Neural progenitor cell (in vitro differentiated cells): Measurements from ENCODE around the gene HOXC12. TPM values are rescaled to one million over a fixed set of nuclear protein-coding genes. Genes with fewer than 3 reads are reported as not detected.

ENCODE experiments used
- DNase-seq: peaks from one replicate; pipeline ENCODE4 v3.0.0-alpha.2; 2016; ENCODE audit warnings: low spot score
- H2AFZ ChIP-seq: fragments of 200-600 bp; sonication (generic); replicated peaks from 2 replicates; pipeline ENCODE4 v1.6.1; 2016; ENCODE audit warnings: antibody characterized with exemption
- H3F3A ChIP-seq: fragments of 200-600 bp; sonication (generic); 2 replicates; pipeline ENCODE4 v1.6.1; 2016; ENCODE audit warnings: antibody characterized with exemption, low read depth
- H3K27ac ChIP-seq: fragments of 200-600 bp; sonication (generic); 2 replicates; pipeline ENCODE4 v1.5.1; 2016; ENCODE audit warnings: mild to moderate bottlenecking
- H3K27me3 ChIP-seq: fragments of 200-600 bp; sonication (generic); 2 replicates; pipeline ENCODE4 v1.6.1; 2016; ENCODE audit warnings: mild to moderate bottlenecking, moderate library complexity
- H3K36me3 ChIP-seq: fragments of 200-600 bp; sonication (generic); 2 replicates; pipeline ENCODE4 v1.5.1; 2016
- H3K4me1 ChIP-seq: fragments of 200-600 bp; sonication (generic); 2 replicates; pipeline ENCODE4 v1.6.1; 2016; ENCODE audit warnings: mixed run types
- H3K4me2 ChIP-seq: fragments of 200-600 bp; sonication (generic); 2 replicates; pipeline ENCODE4 v1.6.1; 2016
- H3K4me3 ChIP-seq: fragments of 200-600 bp; sonication (generic); 2 replicates; pipeline ENCODE4 v1.5.1; 2016
- H3K79me2 ChIP-seq: fragments of 200-600 bp; sonication (generic); 2 replicates; pipeline ENCODE4 v1.6.1; 2016; ENCODE audit warnings: low read depth
- H3K9ac ChIP-seq: fragments of 200-600 bp; sonication (generic); 2 replicates; pipeline ENCODE4 v1.6.1; 2016
- H3K9me3 ChIP-seq: fragments of 200-600 bp; sonication (generic); 2 replicates; pipeline ENCODE4 v1.5.1; 2016; ENCODE audit warnings: low read depth
- H4K20me1 ChIP-seq: fragments of 200-600 bp; sonication (generic); 2 replicates; pipeline ENCODE4 v1.6.1; 2016; ENCODE audit warnings: low read depth
- H3K27ac Mint-ChIP-seq: 3 replicates; pipeline ENCODE4 v1.8.0; 2021; ENCODE audit warnings: mixed read lengths
- H3K27me3 Mint-ChIP-seq: 2 replicates; pipeline ENCODE4 v1.8.0; 2022; ENCODE audit warnings: low read depth, mild to moderate bottlenecking, inconsistent platforms, moderate library complexity, mixed read lengths; ENCODE audit not compliant: insufficient read depth
- H3K36me3 Mint-ChIP-seq: 3 replicates; pipeline ENCODE4 v1.8.0; 2021; ENCODE audit warnings: mixed read lengths
- H3K4me1 Mint-ChIP-seq: 3 replicates; pipeline ENCODE4 v1.8.0; 2021; ENCODE audit warnings: mixed read lengths
- H3K4me3 Mint-ChIP-seq: 3 replicates; pipeline ENCODE4 v1.8.0; 2021; ENCODE audit warnings: mild to moderate bottlenecking, moderate library complexity, mixed read lengths
- H3K9me3 Mint-ChIP-seq: 3 replicates; pipeline ENCODE4 v1.8.0; 2020; ENCODE audit warnings: mixed read lengths
- CTCF ChIP-seq: fragments of 200-600 bp; sonication (generic); IDR thresholded peaks from 2 replicates; pipeline ENCODE4 v1.5.1; 2017; ENCODE audit warnings: antibody characterized with exemption, mild to moderate bottlenecking
- EZH2 ChIP-seq: fragments of 200-600 bp; sonication (generic); IDR thresholded peaks from 2 replicates; pipeline ENCODE4 v1.6.1; 2017; ENCODE audit warnings: antibody characterized with exemption, mild to moderate bottlenecking, moderate library complexity
- EZH2phosphoT487 ChIP-seq: fragments of 200-600 bp; sonication (generic); IDR thresholded peaks from 2 replicates; pipeline ENCODE4 v1.6.1; 2017; ENCODE audit warnings: antibody characterized with exemption
- total RNA-seq: library from RNA; depleted of rRNA; stranded (reverse); fragments of >200 nt; gene quantifications from 2 replicates; pipeline ENCODE4 v1.2.3, GENCODE V29; 2015; ENCODE audit warnings: low replicate concordance

Gene HOXC12
- total RNA-seq, 1 donor from 2014 or later: not detected

GRCh38 chr12:53972722-53973235 is 18.1 kb downstream of the HOXC12 start, which contains the start of gene HOXC11:
HOXC11 (plus strand) TSS chr12:53973126; CDS start chr12:53973242, 116 bp downstream.
- no peak within 1 kb of the TSS for H3K4me3 ChIP-seq
- TF ChIP-seq EZH2phosphoT487 (no peak), EZH2 (no peak), CTCF (no peak)
- no peaks in the 10 kb centered on the region for H3K36me3 ChIP-seq
- H3K9ac ChIP-seq: no peak within 1 kb of the TSS
- DNase-seq: no peak
- H3F3A ChIP-seq: no peaks in the 10 kb centered on the region
- peaks cover 94% of the 10 kb centered on the region for H3K27me3 Mint-ChIP-seq
- H3K9me3 ChIP-seq: no peaks in the 10 kb centered on the region
- H3K79me2 ChIP-seq: no peaks in the 10 kb centered on the region
- no peak within 1 kb of the TSS for H3K4me2 ChIP-seq
- H3K36me3 Mint-ChIP-seq: no peaks in the 10 kb centered on the region
- no peak within 1 kb of the TSS for H2AFZ ChIP-seq
- no peak within 1 kb of the TSS for H3K27ac Mint-ChIP-seq
- H3K27me3 ChIP-seq: peaks cover 100% of the 10 kb centered on the region
- H3K9me3 Mint-ChIP-seq: peaks cover 5% of the 10 kb centered on the region
- H4K20me1 ChIP-seq: peaks cover 91% of the 10 kb centered on the region
- H3K4me1 Mint-ChIP-seq: no peaks in the 10 kb centered on the region
- no peak within 1 kb of the TSS for H3K4me3 Mint-ChIP-seq
- no peaks in the 10 kb centered on the region for H3K4me1 ChIP-seq
- no peak within 1 kb of the TSS for H3K27ac ChIP-seq

- Histone ChIP-seq H3K4me1 (no peaks in the 10 kb centered on the region), H3K79me2 (no peaks in the 10 kb centered on the region), H4K20me1 (peaks cover 84% of the 10 kb centered on the region), H3K9ac (no peak overlapping the region), H3F3A (no peaks in the 10 kb centered on the region), H3K27ac (no peak overlapping the region), H3K36me3 (no peaks in the 10 kb centered on the region), H3K4me2 (no peak overlapping the region), H2AFZ (no peak overlapping the region), H3K9me3 (no peaks in the 10 kb centered on the region), H3K27me3 (peaks cover 100% of the 10 kb centered on the region), H3K4me3 (no peak overlapping the region)
- H3K4me1 Mint-ChIP-seq: no peaks in the 10 kb centered on the region
- no peak for DNase-seq
- H3K9me3 Mint-ChIP-seq: peaks cover 5% of the 10 kb centered on the region
- H3K27ac Mint-ChIP-seq: no peak overlapping the region
- H3K4me3 Mint-ChIP-seq: no peak overlapping the region
- H3K36me3 Mint-ChIP-seq: no peaks in the 10 kb centered on the region
- peak; percentile 99 for TF ChIP-seq EZH2phosphoT487
- TF ChIP-seq CTCF: no peak
- peak; percentile 100 for TF ChIP-seq EZH2
- H3K27me3 Mint-ChIP-seq: peaks cover 92% of the 10 kb centered on the region
Observed at GRCh38 chr12:53973236-53974042, 18.7 kb downstream of the HOXC12 start.

GRCh38 chr12:53974084-53975063 is 19.7 kb downstream of the HOXC12 start, which contains the start of gene HOTAIR:
HOTAIR (minus strand) TSS chr12:53974954.
- H3K79me2 ChIP-seq: no peaks in the 10 kb centered on the region
- no peak within 1 kb of the TSS for H3K27ac ChIP-seq
- no peaks in the 10 kb centered on the region for H3K36me3 Mint-ChIP-seq
- H3K36me3 ChIP-seq: no peaks in the 10 kb centered on the region
- TF ChIP-seq CTCF (no peak), EZH2phosphoT487 (peak; percentile 85), EZH2 (peak; percentile 90)
- no peak within 1 kb of the TSS for H3K4me3 ChIP-seq
- H2AFZ ChIP-seq: no peak within 1 kb of the TSS
- no peak within 1 kb of the TSS for H3K9ac ChIP-seq
- H3K9me3 ChIP-seq: no peaks in the 10 kb centered on the region
- peaks cover 100% of the 10 kb centered on the region for H3K27me3 ChIP-seq
- peaks cover 75% of the 10 kb centered on the region for H4K20me1 ChIP-seq
- peaks cover 5% of the 10 kb centered on the region for H3K9me3 Mint-ChIP-seq
- H3K4me1 Mint-ChIP-seq: no peaks in the 10 kb centered on the region
- peak within 1 kb of the TSS; percentile 72 for H3K4me3 Mint-ChIP-seq
- H3K27ac Mint-ChIP-seq: no peak within 1 kb of the TSS
- no peak within 1 kb of the TSS for H3K4me2 ChIP-seq
- no peaks in the 10 kb centered on the region for H3F3A ChIP-seq
- H3K4me1 ChIP-seq: no peaks in the 10 kb centered on the region
- DNase-seq: no peak
- H3K27me3 Mint-ChIP-seq: peaks cover 92% of the 10 kb centered on the region
